MCF 10A (cell line): Measurements from ENCODE around the gene PSMC2. TPM values are rescaled to one million over a fixed set of nuclear protein-coding genes. Genes with fewer than 3 reads are reported as not detected.

Experiments used
- BruUV-seq: library from RNA; stranded (reverse); fragments of 400-500 nt; replicated peaks from 2 replicates; lab custom pipeline; 2021; lab: Mats Ljungman, UMichigan
- CTCF ChIA-PET: fragments of 300-600 bp; sonication (Branson Sonifier 250); formaldehyde crosslinking; extraction: SDS; loops from one replicate; lab custom pipeline; 2021; ENCODE audit warnings: antibody characterized with exemption, inconsistent platforms; lab: Yijun Ruan, JAX
- POLR2A ChIA-PET: fragments of 300-600, 350-650 bp; sonication (Branson Sonifier 250); formaldehyde crosslinking; extraction: SDS; loops from one replicate; lab custom pipeline; 2020; ENCODE audit warnings: antibody characterized with exemption, inconsistent platforms; lab: Yijun Ruan, JAX
- DNase-seq: peaks from one replicate; pipeline ENCODE4 v3.0.0-alpha.2; 2018; ENCODE audit not compliant: unreplicated experiment
- H3K27ac Mint-ChIP-seq: one replicate; pipeline ENCODE4 v1.8.0; 2022; ENCODE audit warnings: mild to moderate bottlenecking, low read depth, mixed read lengths; ENCODE audit not compliant: unreplicated experiment
- H3K27me3 Mint-ChIP-seq: one replicate; pipeline ENCODE4 v1.8.0; 2022; ENCODE audit warnings: mixed read lengths; ENCODE audit not compliant: insufficient read depth, unreplicated experiment
- H3K36me3 Mint-ChIP-seq: one replicate; pipeline ENCODE4 v1.8.0; 2022; ENCODE audit warnings: mild to moderate bottlenecking, moderate library complexity, mixed read lengths; ENCODE audit not compliant: insufficient read depth, unreplicated experiment
- H3K4me1 Mint-ChIP-seq: one replicate; pipeline ENCODE4 v1.8.0; 2022; ENCODE audit warnings: mixed read lengths; ENCODE audit not compliant: insufficient read depth, unreplicated experiment
- H3K4me3 Mint-ChIP-seq: one replicate; pipeline ENCODE4 v1.8.0; 2022; ENCODE audit warnings: mild to moderate bottlenecking, moderate library complexity, mixed read lengths; ENCODE audit not compliant: unreplicated experiment
- H3K9me3 Mint-ChIP-seq: one replicate; pipeline ENCODE4 v1.8.0; 2022; ENCODE audit warnings: mixed read lengths; ENCODE audit not compliant: unreplicated experiment
- CTCF ChIP-seq: fragments of 200-600 bp; IDR thresholded peaks from one replicate; pipeline ENCODE4 v1.8.0; 2022; ENCODE audit warnings: antibody characterized with exemption, mild to moderate bottlenecking; ENCODE audit not compliant: unreplicated experiment
- intact Hi-C: fragments of 100-400 bp; cut with micrococcal nuclease; formaldehyde crosslinking; loops from 2 replicates; pipeline ENCODE4 v1.14.1; 2022
- total RNA-seq: library from RNA; stranded (reverse); gene quantifications from 2 replicates; pipeline ENCODE4 v1.2.3, GENCODE V29; 2022

Gene PSMC2
- total RNA-seq, 1 experiment from 2014 or later: 98.8 TPM

- Mint-ChIP-seq H3K36me3 (peaks cover 79% of the 10 kb centered on the region), H3K4me1 (peaks cover 13% of the 10 kb centered on the region), H3K4me3 (no peak overlapping the region), H3K27ac (no peak overlapping the region), H3K27me3 (no peaks in the 10 kb centered on the region), H3K9me3 (no peaks in the 10 kb centered on the region)
- TF ChIP-seq CTCF: no peak
- no peak for DNase-seq
- ChIA-PET CTCF (no interaction called here), POLR2A (interaction anchor here (0.6 to 1.2 kb wide), 4 partner anchors 9 to 33 kb away, joined by 3 to 5 read pairs (median 4); partner anchors contain the start of gene PSMC2)
- intact Hi-C loops: no loop called here
- BruUV-seq: no TSS peak
These were observed 8.6 kb upstream of the PSMC2 start for GRCh38 chr7:103338864-103339263.

- Mint-ChIP-seq H3K27ac (no peak overlapping the region), H3K4me1 (peaks cover 13% of the 10 kb centered on the region)
These were observed 6.0 kb upstream of the PSMC2 start for GRCh38 chr7:103341466-103341865.

GRCh38 chr7:103343332-103343731 lies 4.1 kb upstream of the PSMC2 start:
- intact Hi-C loops: loop anchor here (10.0 kb wide), 1 partner anchor 49 kb away; the partner anchor contains the start of gene PMPCB
- peaks cover 36% of the 10 kb centered on the region for H3K36me3 Mint-ChIP-seq
- peak; percentile 1 for DNase-seq
- H3K4me3 Mint-ChIP-seq: peak overlapping the region; percentile 88
- TF ChIP-seq CTCF: no peak
- ChIA-PET CTCF (interaction anchor here (1.4 kb wide), 1 partner anchor 46 kb away, joined by 6 read pairs; the partner anchor contains the start of gene PMPCB), POLR2A (interaction anchor here (0.8 to 2.1 kb wide), 4 partner anchors 31 to 194 kb away, joined by 3 to 7 read pairs (median 4); partner anchors contain the start of gene NAPEPLD)
- BruUV-seq: no TSS peak
- no peaks in the 10 kb centered on the region for H3K27me3 Mint-ChIP-seq
- H3K4me1 Mint-ChIP-seq: peaks cover 13% of the 10 kb centered on the region
- no peaks in the 10 kb centered on the region for H3K9me3 Mint-ChIP-seq
- peak overlapping the region; percentile 96 for H3K27ac Mint-ChIP-seq

More at GRCh38 chr7:103341466-103341865, 6.0 kb upstream of the PSMC2 start:
- Mint-ChIP-seq H3K36me3 (peaks cover 54% of the 10 kb centered on the region), H3K4me3 (no peak overlapping the region), H3K27me3 (no peaks in the 10 kb centered on the region), H3K9me3 (no peaks in the 10 kb centered on the region)
- no peak for DNase-seq
- POLR2A ChIA-PET: no interaction called here
- BruUV-seq: no TSS peak
- no peak for TF ChIP-seq CTCF
- intact Hi-C loops: loop anchor here (10.0 kb wide), 1 partner anchor 47 kb away; the partner anchor contains the start of gene PMPCB
- CTCF ChIA-PET: no interaction called here

GRCh38 chr7:103343758-103344452 lies 3.5 kb upstream of the PSMC2 start:
- peak overlapping the region; percentile 96 for H3K27ac Mint-ChIP-seq
- DNase-seq: peak; percentile 30
- ChIA-PET CTCF (interaction anchor here (0.7 kb wide), 1 partner anchor 185 kb away, joined by 3 read pairs; no protein-coding TSS in a partner anchor), POLR2A (interaction anchor here (0.7 to 2.1 kb wide), 8 partner anchors 11 to 1674 kb away, joined by 3 to 7 read pairs (median 4); partner anchors contain the start of gene NAPEPLD)
- BruUV-seq: TSS peak; percentile 52
- intact Hi-C loops: loop anchor here (10.0 kb wide), 1 partner anchor 49 kb away; the partner anchor contains the start of gene PMPCB
- no peaks in the 10 kb centered on the region for H3K27me3 Mint-ChIP-seq
- peak overlapping the region; percentile 88 for H3K4me3 Mint-ChIP-seq
- peaks cover 34% of the 10 kb centered on the region for H3K36me3 Mint-ChIP-seq
- peaks cover 18% of the 10 kb centered on the region for H3K4me1 Mint-ChIP-seq
- H3K9me3 Mint-ChIP-seq: no peaks in the 10 kb centered on the region
- TF ChIP-seq CTCF: no peak
